ENCODE measurements around the gene MTRF1L. TPM values are rescaled to one million over a fixed set of nuclear protein-coding genes. Genes with fewer than 3 reads are reported as not detected.
A peak's percentile ranks its signal among the peaks of the same experiment; 100 is the strongest.
"Not testable (repeated sequence)": the region's sequence is repeated elsewhere in the genome, so short reads cannot be mapped to it uniquely, and the experiment has no call there.

MTRF1L gene
- polyA plus RNA-seq, 4 donors: 21.0 to 36.1 (median 28.1) TPM

DNA sequence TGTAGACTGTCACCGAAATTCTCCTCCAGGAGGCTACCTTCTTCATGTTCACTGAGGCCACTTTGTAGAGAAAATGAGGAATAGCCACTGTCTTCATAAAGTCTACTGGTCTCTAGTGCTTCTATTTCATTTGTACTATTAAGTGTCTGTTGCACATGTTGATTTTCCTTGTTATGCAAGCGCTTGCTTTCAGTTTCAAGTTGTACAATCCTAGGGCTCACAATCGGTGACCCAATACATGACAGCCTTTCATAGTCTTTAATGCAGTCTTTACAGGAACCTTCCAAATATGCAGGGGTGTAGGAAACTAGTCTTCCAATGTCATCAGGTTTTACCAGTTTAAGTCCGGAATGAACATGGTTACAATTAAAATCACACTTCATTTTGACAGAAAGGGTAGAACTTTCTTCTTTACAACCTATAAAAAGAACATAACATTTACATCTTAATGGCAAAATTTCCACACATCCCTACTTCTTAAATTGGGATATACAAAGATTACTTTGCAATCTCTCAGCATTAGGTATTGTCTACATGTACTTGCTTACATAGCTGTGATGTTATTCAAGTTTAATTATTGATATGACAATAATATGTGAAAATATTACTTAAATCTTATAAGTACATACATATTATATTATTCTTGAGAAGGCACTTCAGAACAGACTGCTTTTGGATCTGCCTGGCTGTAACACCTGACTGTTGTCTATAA lies 27.1 kb downstream of the MTRF1L start:
- no peak for DNase-seq (ENCODE audit: low read depth in 4 of 4, low spot score in 3 of 4)

DNA sequence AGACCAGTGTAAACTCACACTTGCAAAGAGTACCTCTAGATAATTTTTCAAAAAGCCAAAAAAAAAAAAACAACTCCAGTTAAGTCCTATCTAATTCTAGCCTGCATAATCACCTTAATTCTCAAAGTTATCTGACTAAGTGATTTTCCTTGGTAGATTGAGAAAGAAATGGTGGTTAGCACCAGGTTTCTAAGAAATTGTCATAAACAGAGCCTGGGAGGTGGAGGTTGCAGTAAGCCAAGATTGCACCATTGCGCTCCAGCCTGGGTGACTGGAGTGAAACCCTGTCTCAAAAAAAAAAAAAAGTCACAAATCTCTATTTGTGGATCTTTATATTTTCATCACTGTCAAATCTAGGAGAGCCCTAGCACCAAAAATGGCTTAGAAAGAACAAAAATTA lies 28.6 kb downstream of the MTRF1L start:
- DNase-seq (ENCODE audit: low read depth in 4 of 4, low spot score in 3 of 4): no peak

DNA sequence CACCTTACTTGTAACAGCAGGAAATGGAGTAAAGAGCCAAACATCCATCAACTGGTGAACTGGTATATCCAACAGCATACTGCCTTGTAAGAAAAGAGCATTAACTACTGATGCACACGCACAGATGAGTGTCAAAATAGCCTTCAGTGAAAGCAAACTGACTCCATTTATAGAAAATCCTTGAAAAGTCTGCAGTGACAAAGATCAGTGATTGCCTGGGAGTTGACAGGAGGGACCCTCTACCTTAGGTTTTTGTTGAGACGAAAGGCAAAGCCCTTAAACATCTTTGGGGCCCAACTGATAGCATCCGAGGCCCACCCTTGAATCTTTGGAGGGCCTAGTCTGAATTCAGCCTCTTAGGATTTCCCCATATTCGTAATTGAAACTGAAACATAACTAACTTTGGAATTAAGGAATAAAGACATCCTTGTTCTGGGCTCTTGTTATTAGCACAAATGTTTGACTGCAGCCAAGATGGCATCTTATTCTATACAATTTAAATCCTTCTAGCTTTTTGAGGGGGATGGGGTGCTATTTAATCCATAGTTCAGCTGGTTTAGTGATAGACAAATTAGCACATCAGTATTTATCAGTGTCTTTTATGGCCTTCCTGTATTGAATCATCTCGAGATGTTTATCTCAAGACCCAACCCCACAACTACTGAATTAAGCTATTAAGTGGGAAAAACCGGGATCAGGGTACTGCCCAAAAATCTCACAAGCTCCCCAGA lies 32.7 kb downstream of the MTRF1L start:
- no peak for DNase-seq (ENCODE audit: low read depth in 4 of 4, low spot score in 3 of 4)

DNA sequence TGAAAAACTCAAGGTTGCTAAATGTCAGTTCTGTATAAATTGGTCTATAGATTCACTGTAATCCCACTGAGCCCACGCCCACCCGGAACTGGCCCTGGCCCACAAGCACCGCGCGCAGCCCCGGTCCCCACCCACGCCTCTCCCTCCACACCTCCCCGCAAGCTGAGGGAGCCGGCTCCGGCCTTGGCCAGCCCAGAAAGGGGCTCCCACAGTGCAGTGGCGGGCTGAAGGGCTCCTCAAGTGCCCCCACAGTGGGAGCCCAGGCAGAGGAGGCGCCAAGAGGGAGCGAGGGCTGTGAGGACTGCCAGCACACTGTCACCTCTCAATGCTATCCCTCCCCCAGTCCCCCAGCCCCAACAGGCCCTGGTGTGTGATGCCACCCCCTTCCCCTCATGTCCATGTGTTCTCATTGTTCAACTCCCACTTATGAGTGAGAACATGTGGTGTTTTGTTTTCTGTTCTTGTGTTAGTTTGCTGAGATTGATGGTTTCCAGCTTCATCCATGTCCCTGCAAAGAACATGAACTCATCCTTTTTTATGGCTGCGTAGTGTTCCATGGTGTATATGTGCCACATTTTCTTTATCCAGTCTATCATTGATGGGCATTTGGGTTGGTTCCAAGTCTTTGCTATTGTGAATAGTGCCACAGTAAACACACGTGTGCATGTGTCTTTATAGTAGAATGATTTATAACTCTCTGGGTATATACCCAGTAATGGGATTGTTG lies 36.2 kb downstream of the MTRF1L start:
- DNase-seq (ENCODE audit: low read depth in 4 of 4, low spot score in 3 of 4): not testable (repeated sequence)

DNA sequence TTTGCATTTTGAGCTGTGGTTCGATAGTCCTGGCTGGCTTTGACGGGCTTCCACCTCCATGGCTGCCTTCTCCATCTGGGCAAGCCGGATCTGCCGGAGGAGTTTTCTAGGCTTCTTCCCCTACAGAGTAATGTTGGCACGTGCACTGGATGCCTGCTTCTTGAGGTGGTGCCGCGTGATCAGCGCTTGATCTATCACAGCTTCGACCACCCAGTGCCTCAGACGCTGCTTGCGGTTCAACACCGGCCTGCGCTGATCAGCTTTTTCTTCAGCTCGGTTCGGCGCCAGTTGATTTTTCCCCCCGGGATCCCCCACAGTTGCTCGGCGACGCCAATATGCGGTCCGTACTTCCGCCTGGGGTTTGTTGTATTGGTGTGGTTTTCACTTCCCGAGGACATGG lies 43.2 kb downstream of the MTRF1L start:
- no peak for DNase-seq (ENCODE audit: low read depth in 4 of 4, low spot score in 3 of 4)

DNA sequence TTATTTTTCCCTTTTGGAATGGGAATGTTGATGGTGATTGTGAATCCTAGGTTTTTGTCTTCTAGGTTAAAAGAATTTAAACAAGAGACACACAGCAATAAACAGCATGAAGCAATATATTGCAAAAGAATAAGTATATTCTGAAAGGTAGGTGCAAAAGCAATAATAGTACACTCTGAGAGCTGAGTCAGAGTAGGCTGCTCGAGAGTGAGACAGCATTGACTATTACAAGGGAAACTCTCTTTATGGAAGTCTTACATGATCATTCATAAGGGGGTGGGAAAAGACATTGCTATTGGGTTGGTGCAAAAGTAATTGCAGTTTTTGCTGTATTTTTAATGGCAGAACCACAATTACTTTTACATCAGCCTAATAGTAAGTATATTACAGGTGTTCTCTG lies 44.7 kb downstream of the MTRF1L start:
- DNase-seq (ENCODE audit: low read depth in 4 of 4, low spot score in 3 of 4): no peak

DNA sequence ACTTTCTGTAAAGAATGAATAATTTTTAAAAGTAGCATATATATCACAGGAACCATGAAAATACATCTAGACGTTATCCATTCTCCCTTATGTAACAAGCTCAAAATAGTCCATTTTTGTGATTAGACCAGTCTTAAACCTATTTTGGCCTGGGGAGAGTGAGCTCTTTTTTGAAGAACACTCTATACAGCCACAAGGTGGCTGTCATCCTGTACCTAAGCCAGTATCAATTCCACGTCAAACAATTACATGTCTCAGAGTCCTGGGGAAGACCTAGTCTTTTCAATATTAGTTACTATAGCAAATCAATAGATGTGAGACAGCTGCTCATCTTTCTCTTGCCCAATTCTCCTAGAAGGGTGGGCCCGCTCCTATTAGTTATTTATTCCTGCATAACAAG lies 48.1 kb downstream of the MTRF1L start:
- DNase-seq (ENCODE audit: low read depth in 4 of 4, low spot score in 3 of 4): no peak

DNA sequence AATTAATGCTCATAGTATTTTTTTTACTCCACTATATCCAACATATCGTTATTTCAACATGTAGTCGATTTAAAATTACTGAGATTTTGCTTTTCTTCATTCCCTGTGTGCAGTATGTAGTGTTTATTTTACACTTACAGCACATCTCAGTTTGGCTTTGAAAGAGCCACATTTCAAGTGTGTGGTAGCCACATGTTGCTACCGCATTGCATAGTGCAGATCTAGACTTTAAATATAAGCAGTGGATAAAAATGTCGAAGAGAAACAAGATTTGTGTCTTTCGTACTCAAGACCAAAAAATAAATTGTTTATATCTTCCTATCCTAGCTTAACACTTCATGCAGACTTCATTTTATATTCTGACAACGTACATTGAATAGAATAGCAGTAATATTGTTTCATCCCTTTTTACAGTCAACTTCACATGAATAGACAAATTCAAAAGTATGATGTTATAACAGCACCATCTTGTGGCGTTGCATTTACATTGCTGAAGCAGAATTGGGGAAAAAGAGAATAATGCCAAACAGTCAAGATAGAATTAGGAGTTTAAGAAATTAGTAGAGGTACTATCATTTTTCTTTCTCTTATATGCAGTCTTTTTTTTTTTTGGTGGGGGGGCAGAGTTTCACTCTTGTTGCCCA lies 49.5 kb downstream of the MTRF1L start:
- peak in 2 of 4 donors; percentile 7 to 8 for DNase-seq (ENCODE audit: low read depth in 4 of 4, low spot score in 3 of 4)

DNA sequence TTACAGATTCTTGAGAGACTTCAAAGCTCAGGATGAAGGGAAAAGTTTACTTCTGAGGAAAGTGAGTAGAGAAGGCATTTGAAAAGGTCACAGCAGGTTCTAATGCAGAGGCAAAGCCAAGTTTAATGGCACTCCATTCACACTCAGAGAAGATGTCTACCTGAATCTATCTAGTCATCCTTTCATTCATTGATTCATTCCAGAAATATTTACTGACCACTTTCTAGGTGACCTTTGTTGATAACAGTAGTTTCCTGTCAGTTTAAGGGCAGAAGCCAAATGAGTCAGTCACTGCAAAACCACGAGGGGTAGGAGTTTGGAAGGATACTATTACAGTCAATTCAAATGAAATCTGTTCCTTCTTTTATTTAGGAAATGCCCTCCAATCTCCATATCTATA lies 50.5 kb downstream of the MTRF1L start:
- no peak for DNase-seq (ENCODE audit: low read depth in 4 of 4, low spot score in 3 of 4)

DNA sequence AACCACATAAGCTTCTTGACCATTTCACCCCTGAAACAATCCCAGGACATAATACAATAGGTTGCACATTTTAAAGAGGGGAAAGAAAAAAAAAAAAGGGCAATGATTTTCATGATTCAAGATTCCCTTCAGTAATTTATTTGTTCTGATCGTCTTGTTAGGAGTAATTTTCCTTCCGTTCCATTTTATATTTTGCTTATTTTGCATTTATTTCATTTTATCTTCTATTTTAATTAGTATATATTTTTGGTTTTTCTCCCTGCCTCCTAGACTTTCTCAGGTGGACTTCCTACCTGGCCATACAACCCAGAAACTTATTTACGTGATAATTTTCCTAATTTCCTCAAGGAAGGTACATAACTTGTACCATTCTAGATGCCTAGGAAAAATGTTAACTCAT lies 52.3 kb downstream of the MTRF1L start:
- DNase-seq (ENCODE audit: low read depth in 4 of 4, low spot score in 3 of 4): no peak

DNA sequence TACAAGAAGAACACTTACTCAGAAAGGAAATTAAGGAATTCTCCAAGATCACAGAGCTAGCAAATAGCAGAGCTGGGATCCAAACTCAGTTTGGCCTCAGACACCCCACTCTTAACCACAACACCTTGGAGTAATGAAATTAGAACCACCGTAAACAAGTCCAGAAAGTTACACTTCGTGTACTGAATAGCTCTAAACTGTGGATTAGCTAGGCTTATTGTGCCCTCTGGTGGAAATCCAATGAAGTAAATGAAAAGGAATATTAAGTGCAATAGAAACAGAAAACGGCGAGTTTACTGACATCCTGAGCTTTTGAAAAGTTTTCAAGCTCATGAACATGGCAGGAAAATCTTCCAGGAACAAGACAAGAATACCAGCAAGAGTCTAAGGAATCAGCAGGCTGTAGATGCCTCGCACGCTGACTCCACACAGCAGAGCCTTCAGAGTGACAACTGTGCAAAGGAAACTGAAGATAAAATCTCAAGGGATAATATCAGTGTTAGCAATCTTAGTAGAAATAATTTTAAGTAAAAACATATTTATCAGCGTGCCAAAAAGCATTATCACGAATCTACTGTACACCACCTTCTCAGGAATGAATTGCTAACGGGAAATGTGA lies 54.2 kb downstream of the MTRF1L start:
- DNase-seq (ENCODE audit: low read depth in 4 of 4, low spot score in 3 of 4): peak; percentile 9 to 38 (median 22)

DNA sequence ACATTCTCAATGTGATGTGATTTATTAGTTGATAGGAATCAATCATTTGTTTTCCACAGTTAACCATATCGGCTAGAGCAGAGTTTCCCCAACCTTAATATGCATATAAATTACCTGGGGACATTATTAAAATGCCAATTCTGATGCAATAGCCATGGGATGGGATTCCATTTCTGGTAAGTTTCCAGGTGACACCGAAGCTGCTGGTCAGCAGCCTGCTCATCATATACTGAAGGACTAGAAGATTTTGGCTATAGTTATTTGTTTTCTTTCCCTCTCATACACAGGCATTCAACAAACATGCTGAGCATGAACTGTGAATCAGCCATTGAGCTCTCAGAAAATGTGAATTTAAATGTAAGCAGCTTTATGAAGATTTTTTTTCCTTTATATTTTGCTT lies 55.5 kb downstream of the MTRF1L start:
- no peak for DNase-seq (ENCODE audit: low read depth in 4 of 4, low spot score in 3 of 4)

DNA sequence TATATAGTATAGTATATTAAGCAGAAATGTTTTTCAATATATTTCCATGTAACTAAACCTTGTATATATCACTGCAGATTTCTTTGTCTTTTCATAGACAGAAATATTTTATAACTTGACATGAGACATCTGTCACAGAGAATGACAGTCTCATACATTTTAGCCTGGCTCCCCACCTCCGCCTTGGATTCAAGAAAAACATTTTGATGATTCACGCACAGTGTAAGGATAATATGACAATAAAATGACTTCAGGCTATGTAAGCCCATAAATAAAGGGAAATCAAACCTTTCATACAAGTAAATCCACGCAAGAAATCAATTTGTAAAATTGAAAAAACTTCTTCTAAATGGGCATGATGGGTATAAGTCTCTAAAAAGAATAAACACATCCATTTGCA lies 56.0 kb downstream of the MTRF1L start:
- DNase-seq (ENCODE audit: low read depth in 4 of 4, low spot score in 3 of 4): no peak

DNA sequence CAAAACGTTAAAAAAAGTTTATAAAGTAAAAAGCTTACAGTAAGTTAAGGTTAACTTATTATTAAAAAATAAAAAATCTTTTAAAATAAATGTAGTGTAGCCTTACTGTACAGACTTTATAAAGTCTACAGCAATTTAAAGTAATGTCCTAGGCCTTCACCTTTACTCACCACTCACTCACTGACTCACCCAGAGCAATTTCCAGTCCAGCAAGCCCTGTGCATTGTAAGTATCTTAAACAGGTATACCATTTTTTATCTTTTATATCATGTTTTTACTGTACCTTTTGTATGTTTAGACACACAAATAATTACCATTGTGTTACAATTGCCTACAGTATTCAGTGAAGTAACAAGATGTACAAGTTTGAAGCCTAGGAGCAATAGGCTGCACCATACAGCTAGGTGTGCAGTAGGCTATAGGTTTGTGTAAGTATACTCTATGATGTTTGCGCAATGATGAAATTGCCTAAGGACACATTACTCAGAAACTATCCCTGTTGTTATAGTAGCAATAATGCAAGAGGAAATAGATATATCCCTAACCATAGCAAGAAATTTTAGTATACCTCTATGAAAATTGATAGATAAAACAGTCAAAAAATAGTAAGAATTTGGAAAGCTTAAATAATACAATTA lies 59.1 kb downstream of the MTRF1L start:
- no peak for DNase-seq (ENCODE audit: low read depth in 4 of 4, low spot score in 3 of 4)

DNA sequence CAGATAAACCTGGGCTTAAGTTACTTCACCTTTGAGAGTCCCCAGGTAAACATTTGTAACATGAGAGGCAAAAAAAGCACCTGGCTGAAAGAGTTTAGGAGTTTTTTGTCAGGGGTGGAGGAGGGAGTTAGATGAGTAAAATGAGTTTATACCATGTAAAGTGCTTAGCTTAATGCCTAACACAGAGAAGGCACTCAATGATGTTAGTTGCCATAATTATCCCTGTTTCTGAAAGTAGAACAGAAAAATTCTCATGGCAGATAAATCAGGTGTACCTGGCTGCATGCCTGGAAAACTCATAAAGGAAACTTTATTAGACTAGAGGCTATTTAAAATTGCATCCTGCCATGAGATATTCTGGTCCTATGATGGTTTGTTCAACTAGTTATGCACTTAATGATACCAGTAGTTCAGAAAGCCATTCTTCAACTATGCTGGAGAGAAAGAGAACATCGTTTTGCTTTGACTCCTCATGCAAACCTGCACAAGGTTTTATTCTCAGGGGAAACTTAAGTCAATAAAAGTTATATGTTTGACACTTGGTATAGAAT lies 60.1 kb downstream of the MTRF1L start:
- no peak for DNase-seq (ENCODE audit: low read depth in 4 of 4, low spot score in 3 of 4)

DNA sequence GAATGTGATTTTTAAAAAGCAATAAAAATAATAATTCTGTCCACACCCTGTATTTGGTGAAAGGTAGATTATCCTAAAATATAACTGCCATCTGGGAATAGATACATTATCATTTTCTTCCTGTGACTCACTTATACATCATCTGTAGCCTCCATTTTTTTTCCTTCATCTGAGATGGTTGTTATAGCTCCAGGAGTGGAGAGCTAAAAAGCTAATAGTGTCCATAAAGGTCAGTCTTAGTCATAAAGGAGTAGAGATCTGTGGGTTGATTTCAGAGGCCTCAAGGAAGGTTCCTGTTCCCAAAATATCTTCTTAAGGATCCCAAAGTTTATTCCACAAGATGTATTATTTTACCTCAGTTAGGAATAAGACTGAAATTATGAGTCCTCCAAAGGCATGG lies 60.8 kb downstream of the MTRF1L start:
- no peak for DNase-seq (ENCODE audit: low read depth in 4 of 4, low spot score in 3 of 4)
